ENCODE measurements around the gene RHEB.

- TF ChIP-seq, protein P1, sequence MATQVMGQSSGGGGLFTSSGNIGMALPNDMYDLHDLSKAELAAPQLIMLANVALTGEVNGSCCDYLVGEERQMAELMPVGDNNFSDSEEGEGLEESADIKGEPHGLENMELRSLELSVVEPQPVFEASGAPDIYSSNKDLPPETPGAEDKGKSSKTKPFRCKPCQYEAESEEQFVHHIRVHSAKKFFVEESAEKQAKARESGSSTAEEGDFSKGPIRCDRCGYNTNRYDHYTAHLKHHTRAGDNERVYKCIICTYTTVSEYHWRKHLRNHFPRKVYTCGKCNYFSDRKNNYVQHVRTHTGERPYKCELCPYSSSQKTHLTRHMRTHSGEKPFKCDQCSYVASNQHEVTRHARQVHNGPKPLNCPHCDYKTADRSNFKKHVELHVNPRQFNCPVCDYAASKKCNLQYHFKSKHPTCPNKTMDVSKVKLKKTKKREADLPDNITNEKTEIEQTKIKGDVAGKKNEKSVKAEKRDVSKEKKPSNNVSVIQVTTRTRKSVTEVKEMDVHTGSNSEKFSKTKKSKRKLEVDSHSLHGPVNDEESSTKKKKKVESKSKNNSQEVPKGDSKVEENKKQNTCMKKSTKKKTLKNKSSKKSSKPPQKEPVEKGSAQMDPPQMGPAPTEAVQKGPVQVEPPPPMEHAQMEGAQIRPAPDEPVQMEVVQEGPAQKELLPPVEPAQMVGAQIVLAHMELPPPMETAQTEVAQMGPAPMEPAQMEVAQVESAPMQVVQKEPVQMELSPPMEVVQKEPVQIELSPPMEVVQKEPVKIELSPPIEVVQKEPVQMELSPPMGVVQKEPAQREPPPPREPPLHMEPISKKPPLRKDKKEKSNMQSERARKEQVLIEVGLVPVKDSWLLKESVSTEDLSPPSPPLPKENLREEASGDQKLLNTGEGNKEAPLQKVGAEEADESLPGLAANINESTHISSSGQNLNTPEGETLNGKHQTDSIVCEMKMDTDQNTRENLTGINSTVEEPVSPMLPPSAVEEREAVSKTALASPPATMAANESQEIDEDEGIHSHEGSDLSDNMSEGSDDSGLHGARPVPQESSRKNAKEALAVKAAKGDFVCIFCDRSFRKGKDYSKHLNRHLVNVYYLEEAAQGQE (IDR thresholded peaks at IDR 0.05; ENCODE audit: unreplicated experiment): no peak
- TF ChIP-seq CTCF (conservative IDR thresholded peaks at IDR 0.05; ENCODE audit: low read depth in 2 of 2) (no peak), EZH2 (IDR thresholded peaks at IDR 0.05; ENCODE audit: low read depth, unreplicated experiment) (no peak)
These were observed 75.1 kb downstream of the RHEB start for GRCh38 chr7:151444632-151445031.

Data from GM23338 (cell line).